HG03066 (cell line): ENCODE data around the gene USP9X.
"Not testable (repeated sequence)": the region's sequence is repeated elsewhere in the genome, so short reads cannot be mapped to it uniquely, and the experiment has no call there.

Experiments
- ATAC-seq: cut with Tn5 transposase; IDR thresholded peaks from one replicate; pipeline ENCODE4 v1.9.1; 2021; ENCODE audit warnings: low read depth; ENCODE audit not compliant: unreplicated experiment

Gene USP9X

DNA sequence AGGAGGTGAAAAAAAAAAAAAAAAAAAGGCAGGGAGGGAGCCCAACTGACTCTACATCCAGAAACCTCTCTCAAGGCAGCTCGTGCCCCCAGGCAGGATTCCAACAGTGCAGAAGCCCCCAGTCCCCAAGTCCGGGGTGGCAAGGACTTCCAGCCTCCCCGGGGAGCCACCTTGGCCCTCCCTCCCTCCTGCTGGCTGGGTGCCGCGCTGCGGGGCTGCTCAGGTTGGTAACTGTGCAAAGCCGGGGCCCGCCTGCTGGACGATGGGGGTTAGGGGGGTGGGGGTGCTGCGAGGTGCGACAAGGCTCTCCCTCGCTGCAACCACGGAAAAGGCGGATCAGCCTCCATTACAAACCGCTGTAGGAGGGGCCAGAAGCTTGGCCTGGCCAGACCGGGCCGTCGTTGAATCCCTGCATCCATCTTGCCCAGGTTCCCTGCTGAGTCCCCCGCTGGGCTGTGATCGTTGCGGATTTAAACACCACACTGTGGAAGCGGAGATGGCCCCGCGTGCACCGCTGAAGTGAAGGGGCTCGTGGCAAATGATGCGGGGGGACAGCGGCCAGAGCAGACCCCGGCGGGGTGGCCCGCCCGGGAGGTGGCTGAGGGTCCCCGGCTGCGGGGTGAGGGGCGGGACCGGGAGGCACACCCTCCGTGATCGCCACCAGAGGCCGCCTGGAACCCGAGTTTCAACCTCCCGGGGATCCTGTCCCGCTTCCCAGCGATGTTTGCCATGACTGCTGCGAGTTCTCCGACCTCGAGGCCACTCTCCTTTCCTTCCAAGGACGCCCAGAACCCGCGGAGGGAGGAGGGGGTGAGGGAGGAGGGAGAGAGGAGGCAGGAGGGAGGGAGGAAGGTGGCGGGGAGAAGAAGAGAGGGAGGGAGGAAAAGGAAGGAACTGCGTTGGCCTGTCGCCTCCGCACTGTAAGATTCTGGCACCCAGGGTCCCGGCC lies 190.7 kb downstream of the USP9X start:
- no peak for ATAC-seq

DNA sequence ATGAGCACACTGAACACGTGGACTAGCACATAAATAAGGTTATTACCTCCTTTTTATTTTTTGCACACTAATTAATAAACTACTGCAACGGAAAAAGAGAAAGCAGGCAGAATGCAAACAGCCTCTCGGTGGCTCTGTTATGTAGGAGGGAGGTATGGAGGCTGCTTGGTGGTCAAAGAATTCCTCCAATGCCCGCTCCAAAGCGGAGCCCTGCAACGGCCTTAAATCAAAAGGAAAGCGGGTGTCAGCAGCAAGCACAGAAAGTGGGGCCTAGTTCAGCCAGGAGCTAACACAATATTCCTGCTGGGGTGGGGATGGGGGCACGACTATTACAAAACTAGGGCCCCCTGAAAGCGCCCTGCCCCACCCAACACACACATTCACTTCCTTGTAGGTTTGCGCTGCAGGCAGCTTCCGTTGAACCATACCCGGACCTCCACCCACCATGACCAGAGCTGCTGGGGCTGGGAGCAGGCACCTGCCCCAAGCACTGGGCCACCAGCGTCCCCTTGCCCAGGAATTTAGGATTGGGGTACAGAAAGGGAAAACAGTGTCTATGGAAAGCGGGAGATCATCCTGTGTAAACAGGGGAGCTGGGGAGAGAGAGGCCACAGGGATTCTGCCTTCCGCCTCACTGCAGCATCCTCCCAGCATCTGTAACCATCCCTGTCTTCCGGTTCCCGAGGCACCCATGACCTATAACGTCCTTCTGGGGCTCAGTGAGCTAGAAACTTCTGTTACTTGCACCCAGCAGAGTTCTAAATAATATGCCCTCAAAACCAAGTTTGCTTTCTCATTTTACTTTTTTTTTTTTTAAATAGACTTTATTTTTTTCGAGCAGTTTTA lies 191.6 kb downstream of the USP9X start:
- no peak for ATAC-seq

GRCh38 chrX:41282307-41282706 lies 197.1 kb downstream of the USP9X start:
- ATAC-seq = not testable (repeated sequence)

GRCh38 chrX:41285928-41286327 lies 200.7 kb downstream of the USP9X start:
- not testable (repeated sequence) for ATAC-seq
